DMS 273 (cell line): ENCODE data around the gene DMD.
A peak's percentile ranks its signal among the peaks of the same experiment; 100 is the strongest.

ENCODE experiments used
- DNase-seq: peaks from one replicate; lab custom pipeline; 2025; ENCODE audit not compliant: unreplicated experiment; lab: John Stamatoyannopoulos, UW

The DMD gene

GRCh38 chrX:32514986-32515385 is 696.4 kb downstream of the DMD start:
- no peak for DNase-seq

- no peak for DNase-seq
Observed at GRCh38 chrX:32501606-32502005, 709.7 kb downstream of the DMD start.

DNA sequence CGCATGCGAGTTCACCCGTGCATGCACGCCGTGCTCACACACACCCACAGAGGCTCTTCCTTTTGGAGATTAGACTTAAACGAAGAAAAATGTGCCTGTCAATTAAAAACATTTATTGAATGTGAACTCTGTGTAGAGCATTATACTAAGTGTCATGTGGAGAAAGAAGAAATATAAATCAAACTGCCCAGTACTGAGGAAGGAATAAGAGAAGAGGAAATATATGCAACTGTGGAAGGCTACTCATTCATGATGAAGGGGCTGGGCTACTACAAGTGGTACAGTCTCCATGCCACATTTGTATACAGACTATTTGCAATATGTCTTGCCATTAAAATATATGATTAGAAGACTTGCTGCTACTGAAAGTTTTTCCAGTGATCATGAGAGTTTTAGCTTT is 714.7 kb downstream of the DMD start:
- no peak for DNase-seq

GRCh38 chrX:32495855-32496254 is 715.5 kb downstream of the DMD start:
- DNase-seq = no peak

- no peak for DNase-seq
Observed at GRCh38 chrX:32489125-32489524, 722.2 kb downstream of the DMD start.

- DNase-seq = peak; percentile 44
Observed at GRCh38 chrX:32483534-32484136, 727.7 kb downstream of the DMD start.

DNA sequence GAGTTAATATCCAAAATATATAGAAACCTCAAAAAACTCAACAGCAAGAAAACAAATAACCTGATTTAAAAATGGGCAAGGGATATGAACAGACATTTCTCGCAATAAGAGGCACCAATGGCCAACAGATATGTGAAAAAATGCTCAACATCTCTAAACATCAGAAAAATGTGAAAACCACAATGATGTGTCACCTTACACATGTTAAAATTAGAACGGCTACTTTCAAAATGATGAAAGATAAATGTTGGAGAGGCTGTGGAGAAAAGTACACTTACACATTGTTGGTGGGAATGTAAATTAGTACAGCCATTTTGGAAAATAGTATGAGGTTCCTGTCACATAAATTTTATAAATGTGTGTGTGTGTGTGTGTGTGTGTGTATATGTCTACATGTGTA is 731.3 kb downstream of the DMD start:
- DNase-seq = no peak

- DNase-seq = no peak
Observed at GRCh38 chrX:32472364-32472763, 739.0 kb downstream of the DMD start.

DNA sequence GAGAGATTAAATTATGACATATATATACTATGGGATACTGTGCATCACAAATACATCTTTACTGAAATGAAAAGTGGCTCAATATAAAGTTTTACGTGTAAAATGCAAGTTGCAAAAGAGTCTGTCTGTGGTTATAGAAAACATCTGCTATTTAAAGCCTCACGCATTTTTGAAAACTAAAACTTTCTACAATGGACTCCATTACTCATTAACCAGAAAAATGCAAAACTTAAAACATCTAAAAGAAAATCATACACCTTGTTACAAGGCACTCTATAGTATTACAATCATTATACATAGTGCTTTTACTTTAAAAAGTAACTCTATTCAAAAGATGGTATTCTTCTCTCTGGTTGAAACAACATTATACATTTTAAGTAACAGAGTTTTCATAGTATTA is 755.6 kb downstream of the DMD start:
- DNase-seq = no peak

DNA sequence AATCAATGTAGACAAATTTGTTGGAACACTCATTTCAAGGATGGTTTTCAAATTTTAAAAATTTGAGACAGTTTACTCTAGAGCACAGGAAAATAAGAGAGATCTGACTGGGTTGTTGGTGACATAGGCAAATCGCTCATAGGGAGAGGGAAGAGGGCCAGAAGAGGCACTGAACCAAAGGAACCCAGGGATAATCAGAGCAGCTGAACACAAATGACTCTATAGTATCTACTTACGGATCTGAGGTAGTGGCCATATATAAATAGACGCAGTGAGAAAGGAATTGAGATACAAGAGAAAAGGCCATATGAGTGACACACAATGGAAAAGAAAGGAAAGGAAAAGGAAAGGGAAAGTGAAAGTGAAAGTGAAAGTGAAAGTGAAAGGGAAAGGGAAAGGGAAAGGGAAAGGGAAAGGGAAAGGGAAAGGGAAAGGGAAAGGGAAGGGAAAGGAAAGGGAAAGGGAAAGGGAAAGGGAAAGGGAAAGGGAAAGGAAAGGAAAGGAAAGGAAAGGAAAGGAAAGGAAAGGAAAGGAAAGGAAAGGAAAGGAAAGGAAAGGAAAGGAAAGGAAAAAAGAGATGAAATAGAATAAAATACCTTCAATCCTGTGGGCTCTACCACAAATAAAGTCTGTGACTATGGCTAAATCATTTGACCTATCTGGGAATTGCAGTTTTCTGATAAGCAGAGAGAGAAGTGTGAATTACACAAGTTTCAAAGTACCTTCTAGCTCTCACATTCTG is 759.2 kb downstream of the DMD start:
- DNase-seq = no peak

DNA sequence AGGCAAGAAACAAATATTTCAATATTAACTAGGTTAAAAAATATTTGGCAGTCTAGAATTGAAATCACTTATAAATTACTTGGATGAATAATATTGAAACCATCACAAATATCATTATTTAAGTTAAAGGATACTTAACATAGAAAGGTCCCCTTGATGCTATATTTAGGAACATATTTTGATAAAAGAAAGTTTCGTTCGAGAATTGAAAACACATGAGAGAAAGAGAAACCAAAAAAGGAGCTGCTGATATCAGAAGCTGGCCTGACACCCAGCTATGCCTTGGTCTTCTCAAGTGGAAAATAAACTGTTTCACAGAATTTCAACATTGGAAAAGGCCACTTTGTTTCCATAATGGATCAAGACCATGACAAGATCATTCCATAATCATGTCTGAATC is 762.4 kb downstream of the DMD start:
- DNase-seq = no peak

DNA sequence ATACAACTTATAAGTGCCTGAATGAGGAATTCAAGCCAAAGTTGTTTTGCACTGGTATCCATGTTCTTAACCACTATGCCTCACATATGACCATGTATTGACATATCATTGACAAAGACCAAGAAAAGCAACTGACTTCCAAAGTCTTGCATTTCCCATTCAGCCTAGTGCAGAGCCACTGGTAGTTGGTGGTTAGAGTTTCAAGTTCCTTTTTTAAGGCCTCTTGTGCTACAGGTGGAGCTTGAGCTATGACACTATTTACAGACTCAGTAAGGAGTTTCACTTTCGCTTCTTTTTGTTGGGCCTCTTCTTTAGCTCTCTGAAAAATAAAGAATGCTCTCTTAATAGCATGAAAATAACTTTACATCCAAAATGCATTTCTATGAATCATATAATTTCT is 763.0 kb downstream of the DMD start:
- DNase-seq = no peak

GRCh38 chrX:32447640-32448039 is 763.7 kb downstream of the DMD start:
- DNase-seq = no peak

GRCh38 chrX:32443841-32444240 is 767.5 kb downstream of the DMD start:
- no peak for DNase-seq

GRCh38 chrX:32421266-32421665 is 790.1 kb downstream of the DMD start:
- DNase-seq = no peak

GRCh38 chrX:32408389-32408788 is 803.0 kb downstream of the DMD start:
- peak; percentile 10 for DNase-seq

DNA sequence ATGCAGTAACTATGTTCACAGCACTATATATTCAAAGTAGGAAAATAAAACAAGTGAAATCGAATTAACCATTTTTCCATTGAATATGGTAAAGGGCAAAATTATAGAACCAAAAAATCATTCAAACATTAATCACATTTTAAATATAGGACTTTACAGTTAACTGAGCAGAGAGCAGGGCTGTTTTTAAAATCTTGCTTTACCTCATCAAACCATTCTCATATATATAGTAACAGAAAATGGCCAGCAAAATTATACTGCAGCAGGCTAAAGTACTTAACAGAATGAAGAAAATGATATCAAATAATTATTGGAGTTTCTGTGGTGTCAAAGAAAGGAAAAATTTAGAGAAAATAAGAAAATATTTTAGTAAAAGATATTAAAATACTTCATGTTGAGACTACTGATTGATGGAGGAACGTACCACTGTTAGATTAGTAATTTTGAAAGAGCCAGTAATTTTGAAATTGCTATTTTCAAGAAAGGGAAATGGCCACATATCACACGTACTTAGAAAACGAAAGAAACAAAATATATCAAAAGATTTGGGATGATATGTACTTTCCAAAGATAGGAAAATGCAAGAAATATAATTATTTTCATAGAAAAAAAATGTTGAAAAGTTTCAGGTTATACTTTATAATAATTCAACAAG is 813.7 kb downstream of the DMD start:
- no peak for DNase-seq

- DNase-seq = no peak
Observed at GRCh38 chrX:32395878-32396277, 815.5 kb downstream of the DMD start.

- no peak for DNase-seq
Observed at GRCh38 chrX:32392655-32393054, 818.7 kb downstream of the DMD start.

- DNase-seq = no peak
Observed at GRCh38 chrX:32370456-32371205, 840.7 kb downstream of the DMD start.

DNA sequence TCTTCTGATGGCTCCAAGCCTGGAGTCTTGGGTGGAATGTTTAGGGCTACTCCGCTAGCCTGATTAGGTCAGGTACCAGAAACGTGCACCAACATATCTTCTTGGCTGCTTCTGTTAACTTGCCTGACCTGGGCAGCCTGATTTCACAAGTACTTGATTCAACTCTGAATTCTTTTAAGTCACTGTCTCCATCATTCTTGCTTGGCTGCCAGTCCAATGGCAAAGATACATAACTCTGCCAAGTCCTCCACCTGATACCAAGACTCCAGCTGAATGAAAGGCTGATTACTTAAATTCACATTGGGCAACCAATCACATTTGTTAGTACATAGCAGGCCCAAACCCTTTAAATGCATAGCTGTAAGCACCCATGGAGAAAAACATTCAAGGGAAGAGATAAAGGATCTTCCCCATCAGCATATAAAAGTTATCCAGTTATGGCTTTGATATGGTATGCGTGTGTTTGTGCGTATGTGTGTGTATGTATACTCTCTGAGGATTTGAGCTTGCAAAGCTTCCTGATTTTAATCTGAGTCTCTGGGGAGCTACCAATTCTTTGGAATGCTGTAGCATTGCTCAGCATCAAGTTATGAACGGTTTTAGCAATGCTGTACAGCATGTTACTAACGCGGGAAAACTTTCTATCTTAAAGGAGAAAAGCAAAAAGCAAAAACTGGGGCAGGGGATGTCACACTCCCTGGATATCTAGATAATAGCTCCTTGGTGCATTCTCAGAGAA is 917.2 kb downstream of the DMD start:
- no peak for DNase-seq
